Central memory CD4-positive, alpha-beta T cell (primary cell): ENCODE data around the gene LAMTOR3.
A peak's percentile ranks its signal among the peaks of the same experiment; 100 is the strongest.

Experiments
- DNase-seq: peaks from one replicate; pipeline ENCODE4 v3.0.0; 2022
- total RNA-seq, 3 experiments: gene quantifications; one replicate each; lab custom pipeline; 2026; lab: John Stamatoyannopoulos, UW

The LAMTOR3 gene, protein sequence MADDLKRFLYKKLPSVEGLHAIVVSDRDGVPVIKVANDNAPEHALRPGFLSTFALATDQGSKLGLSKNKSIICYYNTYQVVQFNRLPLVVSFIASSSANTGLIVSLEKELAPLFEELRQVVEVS
- total RNA-seq, result 35.1 to 48.3 (median 41.9) reads per million in 3 experiments

GRCh38 chr4:99894161-99894997 is at the start of gene LAMTOR3:
Gene LAMTOR3 (minus strand): TSS chr4:99894427. CDS start chr4:99893963, 464 bp downstream.
- DNase-seq, result peak; percentile 90

- DNase-seq, result no peak
Measured at GRCh38 chr4:99938243-99938753, 44.1 kb upstream of the LAMTOR3 start.

GRCh38 chr4:99934891-99935290 is 40.7 kb upstream of the LAMTOR3 start:
- no peak for DNase-seq

GRCh38 chr4:99927566-99927965 is 33.3 kb upstream of the LAMTOR3 start:
- DNase-seq, result no peak

DNA sequence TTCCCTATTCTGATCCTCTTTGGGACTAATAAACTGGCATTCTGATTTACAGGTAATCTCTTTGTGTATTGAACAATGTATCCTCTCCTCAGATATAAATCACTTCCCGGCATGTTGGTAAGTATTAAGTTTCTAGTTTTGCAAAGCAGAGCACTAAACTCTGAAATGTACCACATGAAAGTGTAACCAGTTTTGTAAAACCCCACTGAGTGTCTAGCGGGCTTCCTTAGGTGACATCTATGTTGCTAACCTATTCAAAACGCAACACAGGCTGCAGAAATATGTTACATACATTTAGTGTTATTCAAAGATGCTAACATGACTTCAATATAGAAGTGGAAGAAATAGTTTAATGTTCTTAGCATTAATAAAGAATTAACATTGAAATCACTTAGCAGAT is 26.9 kb upstream of the LAMTOR3 start:
- DNase-seq, result peak; percentile 20

- DNase-seq, result no peak
Measured at GRCh38 chr4:99918656-99919055, 24.4 kb upstream of the LAMTOR3 start.

GRCh38 chr4:99917575-99917974 is 23.3 kb upstream of the LAMTOR3 start:
- DNase-seq, result no peak

GRCh38 chr4:99915449-99915848 is 21.2 kb upstream of the LAMTOR3 start:
- DNase-seq, result no peak

GRCh38 chr4:99894998-99895397 is 771 bp upstream of the LAMTOR3 start:
- no peak for DNase-seq

DNA sequence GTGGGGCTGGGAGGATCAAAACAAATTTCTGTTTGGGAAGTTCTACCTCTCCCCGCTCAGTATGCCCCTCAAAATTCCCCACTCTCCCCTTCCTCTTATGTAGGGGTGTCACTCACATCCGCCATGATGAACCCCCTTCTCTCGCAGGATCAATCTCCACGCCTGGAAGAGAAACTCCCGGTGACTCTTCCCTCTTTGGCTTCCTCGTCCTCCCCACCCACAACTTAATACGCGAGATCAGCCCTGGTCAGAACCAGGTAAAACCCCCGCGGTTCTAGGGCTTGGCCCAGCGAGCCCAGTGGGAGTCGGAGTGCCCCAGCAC is 427 bp downstream of the LAMTOR3 start:
- DNase-seq, result no peak

DNA sequence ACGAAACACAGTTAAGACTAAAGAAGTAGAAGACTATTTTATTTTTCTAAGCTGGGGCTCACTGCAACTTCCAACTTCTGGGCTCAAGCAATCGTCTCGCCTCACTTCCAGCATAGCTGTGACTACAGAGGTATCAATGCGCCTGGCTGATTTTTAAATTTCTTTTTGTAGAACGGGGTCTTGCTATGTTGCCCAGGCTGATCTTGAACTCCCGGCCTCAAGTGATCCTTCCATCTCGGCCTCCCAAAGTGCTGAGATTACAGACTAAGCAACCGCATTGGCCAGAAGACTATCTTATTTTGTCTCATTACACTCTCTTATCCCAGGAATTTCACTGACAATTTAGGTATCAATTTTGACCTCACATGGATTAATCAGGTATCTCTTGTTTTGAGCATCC is 1.2 kb downstream of the LAMTOR3 start:
- DNase-seq, result no peak

GRCh38 chr4:99891351-99891750 is 2.9 kb downstream of the LAMTOR3 start:
- DNase-seq, result no peak

DNA sequence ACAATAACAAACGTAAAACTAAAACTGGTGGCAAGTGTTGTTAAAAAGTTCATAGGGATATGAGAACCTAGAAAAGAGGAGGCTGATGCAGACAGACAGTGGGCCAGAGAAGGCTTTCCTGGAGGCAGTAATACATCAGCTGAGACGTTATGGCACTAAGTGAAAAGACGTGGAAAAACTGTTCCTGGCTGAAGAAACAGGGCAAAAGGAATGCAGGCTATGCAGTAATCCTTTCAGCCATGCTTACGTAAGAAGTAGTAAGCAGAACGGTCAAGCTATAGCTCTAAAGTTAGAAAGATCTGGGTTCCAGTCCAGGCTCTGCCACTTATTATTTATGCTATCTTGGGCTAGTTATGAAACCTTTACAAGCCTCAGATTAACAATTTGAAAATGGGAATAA is 6.4 kb downstream of the LAMTOR3 start:
- no peak for DNase-seq

GRCh38 chr4:99886146-99886545 is 8.1 kb downstream of the LAMTOR3 start:
- no peak for DNase-seq

DNA sequence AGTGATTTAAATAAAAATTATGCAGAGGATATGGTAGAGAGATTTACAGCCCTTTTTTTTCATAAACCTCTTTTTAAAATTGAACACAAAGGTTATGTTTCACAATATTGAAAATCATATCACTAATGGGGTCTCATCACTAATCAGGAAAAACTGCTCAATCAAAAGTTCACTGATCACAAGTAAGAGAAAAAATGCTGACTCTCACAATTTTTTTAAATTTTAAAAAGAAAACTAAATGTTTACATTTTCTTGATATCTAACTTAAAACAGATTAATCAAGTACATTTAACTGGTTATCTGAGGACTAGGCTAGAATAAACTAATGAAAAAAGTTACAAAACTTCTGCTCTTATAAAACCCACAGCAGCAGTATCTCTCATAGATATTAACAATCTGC is 8.5 kb downstream of the LAMTOR3 start:
- DNase-seq, result no peak

DNA sequence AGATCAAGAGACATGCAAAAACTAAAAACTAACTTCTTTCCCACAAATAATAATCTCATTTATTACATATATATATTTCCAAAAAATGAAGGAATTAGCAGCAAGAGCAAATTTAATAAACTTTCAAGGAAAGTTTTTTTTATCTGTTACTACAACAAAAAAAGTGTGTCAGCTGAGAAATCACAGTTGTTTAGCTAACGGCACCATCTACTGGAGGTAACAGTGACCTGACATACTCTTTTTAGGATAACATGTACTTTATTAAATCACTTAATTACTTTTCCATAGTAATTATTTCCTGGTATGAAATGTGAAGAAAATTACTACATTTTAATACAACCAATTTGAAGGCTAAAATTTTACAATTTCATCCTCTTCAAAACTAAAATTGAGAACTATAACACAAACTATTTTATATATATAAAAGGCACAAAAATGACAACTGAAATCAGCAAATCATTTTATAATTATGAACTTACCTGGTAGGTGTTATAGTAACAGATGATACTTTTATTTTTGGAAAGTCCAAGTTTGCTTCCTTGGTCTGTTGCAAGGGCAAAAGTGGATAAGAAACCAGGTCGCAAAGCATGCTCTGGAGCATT is 9.1 kb downstream of the LAMTOR3 start:
- peak; percentile 46 for DNase-seq

DNA sequence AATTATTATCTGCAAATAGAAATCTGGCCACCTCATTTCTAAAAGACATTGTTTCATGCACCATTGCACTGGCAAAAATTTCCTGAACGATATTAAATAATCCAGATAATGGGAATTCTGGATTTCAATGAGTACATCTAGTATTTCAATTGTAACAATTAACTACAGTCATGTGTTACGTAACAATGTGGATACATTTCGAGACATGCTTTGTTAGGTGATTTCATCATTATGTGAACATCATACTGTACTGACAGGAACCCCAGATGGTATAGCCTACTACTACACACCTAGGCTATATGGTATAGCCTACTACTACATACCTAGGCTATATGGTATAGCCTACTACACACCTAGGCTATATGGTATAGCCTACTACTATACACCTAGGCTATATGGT is 14.8 kb downstream of the LAMTOR3 start:
- no peak for DNase-seq

DNA sequence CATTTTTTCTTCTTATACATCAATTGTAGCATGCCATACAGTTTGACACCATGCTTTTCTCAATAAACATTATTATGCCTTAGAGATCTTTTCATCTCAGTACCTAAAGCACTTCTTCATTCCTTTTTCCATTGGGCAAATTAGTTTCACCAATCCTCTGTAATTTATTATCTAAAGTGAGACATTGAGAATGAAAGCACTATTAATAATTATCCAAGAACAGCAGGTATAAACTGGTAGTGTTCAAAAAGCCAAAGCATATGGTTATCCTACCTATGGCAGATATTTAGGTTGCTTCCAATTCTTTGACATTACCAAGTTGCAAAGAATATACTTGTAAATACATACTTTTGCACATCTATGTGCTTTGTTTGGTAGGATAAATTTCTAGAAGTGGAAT is 15.6 kb downstream of the LAMTOR3 start:
- DNase-seq, result no peak

DNA sequence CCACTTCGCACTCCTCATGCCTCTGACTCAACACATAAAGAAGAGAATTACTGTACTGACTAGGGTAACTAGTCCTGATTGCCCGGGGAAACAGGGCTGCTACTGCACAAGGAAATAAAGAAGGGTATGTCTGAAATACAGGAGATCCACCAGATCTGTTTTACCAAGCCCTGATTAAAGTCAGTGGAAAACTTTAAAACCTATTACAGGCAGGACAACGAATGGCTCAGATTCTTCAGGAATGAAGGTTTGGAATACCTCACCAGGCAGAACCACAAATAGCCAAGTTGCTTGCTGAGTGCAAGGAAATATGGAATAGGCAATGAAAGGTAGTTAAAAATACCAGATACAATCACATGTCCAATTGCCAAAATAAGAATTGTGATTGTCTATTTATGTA is 17.3 kb downstream of the LAMTOR3 start:
- no peak for DNase-seq

GRCh38 chr4:99875071-99875470 is 19.2 kb downstream of the LAMTOR3 start:
- no peak for DNase-seq

DNA sequence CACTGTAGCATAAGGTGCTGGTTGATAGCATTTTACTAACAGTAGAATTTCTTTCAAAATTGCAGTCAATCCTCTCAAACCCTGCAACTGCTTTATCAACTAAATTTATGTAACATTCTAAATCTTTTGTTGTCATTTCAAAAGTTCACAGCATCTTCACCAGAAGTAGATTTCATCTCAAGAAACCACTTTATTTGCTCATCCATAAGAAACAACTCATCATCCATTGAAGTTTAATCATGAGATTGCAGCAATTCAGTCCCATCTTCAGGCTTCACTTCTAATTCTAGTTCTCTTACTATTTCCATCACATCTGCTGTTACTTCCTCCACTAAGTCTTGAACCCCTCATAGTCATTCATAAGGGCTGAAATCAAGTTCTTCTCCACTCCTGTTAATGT is 21.7 kb downstream of the LAMTOR3 start:
- DNase-seq, result no peak

DNA sequence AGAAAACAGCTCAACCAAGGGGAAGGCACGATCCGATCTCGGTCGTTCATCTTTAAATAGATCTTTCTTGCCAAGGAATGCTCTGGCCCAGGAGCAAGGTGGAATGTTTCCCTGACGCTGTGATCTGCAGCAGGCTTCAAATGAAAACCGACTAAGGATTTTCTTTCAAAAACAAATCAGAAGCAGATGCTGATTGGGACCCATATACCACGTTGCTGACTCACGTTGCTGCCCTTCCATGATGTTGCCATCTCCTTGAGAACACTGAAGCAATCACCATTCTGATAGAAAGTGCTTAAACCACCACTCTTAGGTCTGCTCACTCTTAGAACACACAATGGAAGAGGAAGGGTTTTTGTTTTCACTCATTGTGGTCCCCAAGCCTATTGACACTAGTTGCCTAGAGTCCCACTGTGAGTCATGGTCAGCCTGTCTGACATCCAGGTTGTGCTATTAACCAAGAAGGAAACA is 26.1 kb downstream of the LAMTOR3 start:
- DNase-seq, result no peak

GRCh38 chr4:99863804-99864203 is 30.4 kb downstream of the LAMTOR3 start:
- no peak for DNase-seq
